GM21737 (cell line): ENCODE results near the gene ERI3.

Experiments
- ATAC-seq: cut with Tn5 transposase; IDR thresholded peaks from one replicate; pipeline ENCODE4 v1.9.1; 2021; ENCODE audit warnings: mild to moderate bottlenecking, moderate library complexity; ENCODE audit not compliant: unreplicated experiment

The ERI3 gene

DNA sequence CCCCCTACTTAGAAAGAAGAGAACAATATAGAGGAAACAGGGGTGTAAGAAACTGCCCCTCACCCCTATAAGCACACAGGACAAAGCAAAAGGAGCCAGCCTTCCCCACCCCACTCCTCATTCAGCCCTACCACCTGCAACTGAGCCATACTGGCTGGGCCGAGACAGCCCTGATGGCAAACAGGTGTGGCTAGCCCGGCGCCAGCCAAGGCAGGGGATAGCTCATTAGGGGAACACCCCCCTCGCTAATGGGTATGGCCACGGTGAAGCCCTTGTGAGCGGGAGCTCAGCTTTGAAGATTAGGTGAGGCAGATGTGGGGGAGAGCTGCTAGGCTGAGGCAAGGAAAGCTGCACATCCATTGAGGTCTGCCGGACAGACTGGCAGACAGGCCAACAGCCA lies 65.5 kb downstream of the ERI3 start:
- no peak for ATAC-seq

DNA sequence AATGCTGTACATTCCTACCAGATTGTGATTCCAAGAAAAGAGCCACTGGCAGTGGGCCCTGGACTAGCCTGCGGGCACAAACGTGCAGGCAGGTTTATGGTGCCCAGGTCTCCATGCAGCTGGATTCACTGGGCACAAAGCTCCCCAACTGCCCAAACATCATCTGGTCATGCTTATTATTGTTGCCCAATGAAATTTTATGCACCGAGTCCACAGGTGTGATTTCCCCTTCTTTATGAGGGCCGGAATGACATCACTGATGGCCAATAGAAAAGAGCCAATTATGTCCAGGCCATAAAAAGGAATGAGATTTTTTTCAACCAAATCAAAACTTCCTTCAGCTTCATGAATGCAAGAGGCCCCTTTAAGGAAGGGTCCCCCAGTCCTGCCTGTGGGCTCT lies 66.2 kb downstream of the ERI3 start:
- ATAC-seq = no peak

DNA sequence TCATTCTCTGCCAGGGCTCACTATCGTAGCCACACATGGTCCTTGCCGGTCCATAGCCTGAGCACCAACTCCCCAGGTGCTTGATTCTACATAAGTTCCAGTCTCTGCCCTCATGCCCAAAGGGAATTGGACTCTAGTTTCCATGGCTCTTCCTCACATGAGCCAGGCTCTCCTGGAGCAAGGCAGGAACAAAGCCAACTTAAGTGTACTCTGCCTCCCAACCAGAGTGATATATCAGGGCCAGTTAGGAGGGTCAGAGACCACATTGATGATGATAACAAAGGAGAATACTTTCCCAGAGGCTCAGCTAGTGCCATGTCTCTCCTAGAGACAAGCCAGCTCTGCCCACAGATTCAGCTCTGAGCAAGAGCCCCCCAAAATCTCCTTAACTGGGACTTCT lies 70.9 kb downstream of the ERI3 start:
- no peak for ATAC-seq

DNA sequence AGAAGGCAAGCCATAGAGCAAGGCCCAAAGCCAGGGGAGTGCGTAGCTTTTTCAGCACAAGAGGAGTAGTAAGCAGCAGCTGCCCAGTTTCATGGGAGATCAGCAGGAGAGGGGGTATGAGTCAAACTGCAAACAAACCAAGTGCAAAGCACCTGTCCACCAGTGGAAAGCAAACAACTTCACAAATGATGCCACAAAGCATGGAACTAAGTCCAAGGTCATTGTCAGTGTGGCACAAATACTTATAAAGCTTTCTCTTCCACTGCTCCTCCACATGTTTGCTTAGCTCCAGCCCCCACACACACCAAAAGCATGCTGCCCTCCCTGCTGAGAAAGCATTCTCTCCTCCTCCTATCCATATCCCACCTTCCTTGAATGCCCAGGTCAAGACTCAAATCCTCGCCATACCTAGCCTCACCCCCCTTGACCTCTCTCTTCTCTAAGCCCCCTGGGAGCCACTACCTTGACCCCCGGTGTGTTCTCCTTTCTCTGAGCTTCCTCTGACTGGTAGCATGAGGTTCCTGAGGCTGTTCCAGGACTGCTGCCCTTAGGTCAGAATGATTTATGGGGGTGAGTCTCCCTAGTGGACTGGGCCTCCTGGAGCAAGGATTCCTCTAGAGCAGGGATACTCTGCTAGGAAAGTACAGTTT lies 71.4 kb downstream of the ERI3 start:
- ATAC-seq = no peak

DNA sequence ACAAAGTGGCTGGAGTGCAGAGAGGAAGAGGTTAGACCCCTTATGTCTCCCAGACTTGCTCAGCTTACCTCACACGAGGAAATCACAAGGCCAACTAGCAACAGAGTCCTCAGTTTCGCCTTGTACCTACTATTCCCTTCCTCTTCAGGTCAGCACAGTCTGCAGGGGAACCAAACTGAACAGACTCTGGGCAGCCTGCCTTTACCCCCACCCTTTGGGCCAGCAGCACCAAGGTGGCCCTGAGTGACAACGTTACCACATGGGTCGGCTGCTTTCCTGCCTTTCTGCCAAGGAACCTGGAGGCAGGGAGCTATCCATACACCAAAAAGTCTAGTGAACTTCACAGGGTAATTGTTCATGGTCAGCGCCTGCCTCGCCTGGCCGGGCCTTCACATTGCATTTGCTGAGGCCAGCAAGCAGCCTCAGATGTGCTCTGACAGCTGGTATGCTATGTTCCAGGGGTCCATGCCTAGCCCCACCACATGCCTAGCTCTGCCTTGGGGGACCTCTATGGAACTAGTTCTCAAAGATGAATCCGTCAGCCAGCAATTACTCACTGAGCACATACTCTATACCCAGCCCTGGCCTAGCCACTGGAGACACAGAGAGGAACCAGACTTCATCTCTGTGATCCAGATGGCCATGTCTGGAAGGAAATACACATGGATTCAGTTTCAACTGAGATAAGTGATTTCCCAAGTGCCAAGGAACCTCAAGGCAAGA lies 72.2 kb downstream of the ERI3 start:
- ATAC-seq = no peak

DNA sequence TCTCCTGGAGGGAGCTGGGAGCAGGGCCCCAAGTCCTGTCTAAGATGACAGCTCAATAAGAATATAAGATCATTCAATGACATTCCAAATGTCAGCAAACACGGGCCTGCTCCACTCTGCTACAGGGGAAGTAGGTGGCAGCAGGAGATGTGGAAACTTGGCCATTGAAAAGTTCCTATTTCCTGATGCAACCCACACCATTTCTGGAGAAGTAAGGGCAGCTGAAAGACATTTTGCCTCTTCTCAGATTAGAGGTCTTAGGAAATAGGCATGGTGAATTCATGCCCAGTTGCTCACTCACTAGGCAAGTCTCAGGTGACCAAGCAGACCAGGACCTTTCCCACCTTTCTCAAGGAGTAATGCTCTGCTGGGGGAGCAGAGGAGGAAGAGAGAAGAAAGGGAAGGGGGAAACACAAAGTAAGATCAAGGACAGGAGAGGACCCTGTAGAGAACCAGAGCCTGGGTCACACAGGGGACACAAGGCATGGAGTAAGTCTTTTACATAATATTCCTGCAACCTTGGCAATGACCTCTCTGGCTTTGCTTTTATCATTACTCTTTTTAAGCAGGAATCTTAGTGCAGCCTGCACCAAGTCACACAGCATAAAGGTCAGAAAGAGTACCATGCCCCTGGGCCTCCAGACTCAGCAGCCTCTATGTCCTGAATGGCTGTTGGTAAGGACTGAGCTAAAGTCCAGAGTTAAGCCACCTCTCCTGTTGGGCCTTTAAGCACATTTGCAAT lies 72.9 kb downstream of the ERI3 start:
- ATAC-seq = no peak

DNA sequence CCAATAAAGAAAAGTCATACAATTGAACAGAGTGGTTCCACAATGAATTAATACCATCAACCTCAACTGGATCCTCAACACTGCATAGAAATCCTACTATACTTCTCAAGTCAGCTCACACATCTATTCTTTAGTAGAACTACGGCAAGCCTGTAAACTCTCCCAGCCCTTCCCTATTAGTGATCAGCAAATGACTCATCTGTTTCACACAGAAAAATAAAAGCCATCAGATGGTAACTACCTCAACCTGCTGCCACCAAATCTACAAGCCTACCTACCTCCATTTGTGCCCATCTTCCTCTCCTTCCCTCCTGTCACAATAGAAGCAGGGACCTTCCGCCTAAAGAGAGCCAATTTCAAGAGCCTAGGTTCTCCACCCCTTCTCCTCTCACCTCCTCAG lies 78.2 kb downstream of the ERI3 start:
- ATAC-seq = no peak

DNA sequence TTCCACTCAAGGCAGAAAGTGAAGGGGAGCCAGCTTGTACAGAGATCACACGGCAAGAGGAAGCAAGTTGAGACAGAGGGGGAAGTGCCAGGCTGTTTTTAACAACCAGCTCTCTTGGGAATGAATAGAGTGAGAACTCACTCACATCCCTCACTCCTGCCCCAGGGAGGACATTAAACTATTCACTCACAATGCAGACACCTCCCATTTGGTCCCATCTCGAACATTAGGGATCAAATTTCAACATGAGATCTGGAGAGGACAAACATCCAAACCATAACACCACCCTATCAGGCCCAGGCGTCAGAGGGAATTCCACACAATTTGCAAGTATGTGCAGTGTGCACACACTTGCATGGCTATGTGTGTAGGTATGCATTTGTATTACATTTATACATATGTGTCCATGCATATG lies 79.1 kb downstream of the ERI3 start:
- ATAC-seq = no peak

DNA sequence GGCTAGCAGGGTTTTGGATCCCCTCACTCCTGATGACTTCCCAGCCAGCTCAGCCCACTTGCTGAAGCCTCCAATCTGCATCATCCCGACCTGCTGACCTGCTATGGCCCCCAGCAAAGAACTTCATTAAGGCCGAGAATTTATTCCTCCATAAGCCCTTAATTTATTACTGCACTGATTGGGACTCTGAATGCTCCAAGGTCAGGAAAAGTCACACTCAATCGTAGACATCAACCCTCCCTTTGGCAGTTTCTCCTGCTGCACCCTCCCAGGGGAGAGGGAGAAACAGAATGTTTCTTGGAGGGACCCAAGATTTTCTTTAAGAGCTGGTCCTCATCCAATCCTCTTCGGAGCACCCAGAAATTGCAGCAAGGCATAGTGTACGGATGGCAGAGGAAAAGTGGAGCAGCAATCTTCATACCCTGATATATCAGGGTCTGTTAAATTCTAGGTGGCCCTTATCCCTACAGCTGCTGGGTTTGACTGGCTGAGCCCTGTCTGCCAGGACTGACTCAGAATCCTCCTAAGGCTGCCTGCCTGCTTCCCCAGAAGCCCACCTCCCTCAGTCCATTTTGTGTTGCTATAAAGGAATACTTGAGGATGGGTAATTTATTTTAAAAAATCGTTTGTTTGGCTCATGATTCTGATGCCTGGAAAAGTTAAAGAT lies 79.6 kb downstream of the ERI3 start:
- ATAC-seq = no peak

DNA sequence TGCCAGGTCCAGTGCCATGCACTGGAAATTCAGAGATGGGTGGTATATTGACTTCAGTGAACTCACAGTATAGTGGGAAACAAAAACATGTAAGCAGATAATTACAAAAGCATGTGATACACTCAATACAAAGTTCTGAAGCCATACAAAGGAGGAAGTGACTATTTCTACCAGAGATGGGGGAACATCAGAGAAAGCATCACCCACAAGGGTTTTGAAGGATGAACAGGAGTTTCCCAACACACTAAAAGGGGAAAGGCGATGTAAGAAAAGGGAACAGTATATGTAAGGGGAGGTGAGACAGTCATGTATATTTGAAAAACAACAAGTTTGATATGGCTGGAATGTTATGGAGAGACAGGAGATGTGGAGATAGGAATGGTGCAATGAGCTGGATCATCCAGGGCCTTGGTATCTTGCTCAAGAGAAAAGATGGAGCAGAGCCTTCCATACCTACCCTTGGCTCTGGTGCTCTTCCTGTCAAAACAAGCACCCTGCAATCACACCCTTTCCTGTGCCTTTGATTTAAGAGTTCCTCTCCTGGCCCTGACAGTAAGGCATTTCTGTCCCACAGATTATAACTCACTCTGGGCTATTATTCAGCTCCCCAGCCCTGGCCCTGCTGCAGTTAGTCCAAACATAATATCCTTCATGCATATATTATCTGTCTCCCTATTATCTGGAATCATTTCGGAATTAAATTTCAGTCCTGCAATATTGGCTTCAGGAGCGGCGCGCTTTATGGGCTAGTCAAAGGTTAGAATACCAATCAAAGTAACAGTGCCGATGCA lies 81.3 kb downstream of the ERI3 start:
- ATAC-seq = no peak

DNA sequence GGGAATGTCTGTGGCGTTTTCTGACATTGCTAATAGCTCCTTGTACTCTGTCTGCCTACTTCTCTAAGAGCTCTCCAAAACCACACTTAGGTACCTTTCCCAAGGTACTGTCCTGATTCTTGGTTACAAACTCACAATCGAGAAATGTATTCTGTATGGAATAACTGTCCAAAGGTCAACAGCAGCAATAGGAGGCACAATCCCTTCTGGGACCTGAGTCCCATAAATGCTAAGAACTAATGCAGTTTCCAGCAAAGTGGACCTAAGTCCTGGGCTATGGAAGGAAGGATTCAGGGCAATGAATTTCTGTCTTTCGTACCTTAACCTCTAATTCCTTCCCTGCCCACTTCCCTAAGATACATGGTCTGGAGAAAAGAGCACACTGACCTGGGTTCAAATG lies 82.1 kb downstream of the ERI3 start:
- ATAC-seq = no peak

DNA sequence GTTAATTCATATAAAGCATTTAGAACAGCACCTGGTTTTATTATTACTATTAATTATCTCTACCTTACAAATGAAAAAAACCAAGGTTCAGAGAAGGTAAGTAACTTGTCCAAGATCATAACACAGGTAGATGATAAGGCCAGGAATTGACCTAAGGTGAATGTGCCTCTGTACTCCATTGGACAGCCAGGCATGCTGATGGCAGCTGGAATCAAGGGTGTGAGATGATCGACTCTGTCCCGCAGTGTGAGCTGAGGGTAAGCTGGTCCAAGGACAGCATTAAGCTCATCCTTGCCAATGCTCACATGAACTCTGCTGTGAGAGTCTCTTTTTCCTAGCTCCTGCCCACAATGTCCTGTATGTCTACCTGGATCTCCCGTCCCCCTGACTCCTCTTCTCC lies 83.4 kb downstream of the ERI3 start:
- ATAC-seq = no peak

DNA sequence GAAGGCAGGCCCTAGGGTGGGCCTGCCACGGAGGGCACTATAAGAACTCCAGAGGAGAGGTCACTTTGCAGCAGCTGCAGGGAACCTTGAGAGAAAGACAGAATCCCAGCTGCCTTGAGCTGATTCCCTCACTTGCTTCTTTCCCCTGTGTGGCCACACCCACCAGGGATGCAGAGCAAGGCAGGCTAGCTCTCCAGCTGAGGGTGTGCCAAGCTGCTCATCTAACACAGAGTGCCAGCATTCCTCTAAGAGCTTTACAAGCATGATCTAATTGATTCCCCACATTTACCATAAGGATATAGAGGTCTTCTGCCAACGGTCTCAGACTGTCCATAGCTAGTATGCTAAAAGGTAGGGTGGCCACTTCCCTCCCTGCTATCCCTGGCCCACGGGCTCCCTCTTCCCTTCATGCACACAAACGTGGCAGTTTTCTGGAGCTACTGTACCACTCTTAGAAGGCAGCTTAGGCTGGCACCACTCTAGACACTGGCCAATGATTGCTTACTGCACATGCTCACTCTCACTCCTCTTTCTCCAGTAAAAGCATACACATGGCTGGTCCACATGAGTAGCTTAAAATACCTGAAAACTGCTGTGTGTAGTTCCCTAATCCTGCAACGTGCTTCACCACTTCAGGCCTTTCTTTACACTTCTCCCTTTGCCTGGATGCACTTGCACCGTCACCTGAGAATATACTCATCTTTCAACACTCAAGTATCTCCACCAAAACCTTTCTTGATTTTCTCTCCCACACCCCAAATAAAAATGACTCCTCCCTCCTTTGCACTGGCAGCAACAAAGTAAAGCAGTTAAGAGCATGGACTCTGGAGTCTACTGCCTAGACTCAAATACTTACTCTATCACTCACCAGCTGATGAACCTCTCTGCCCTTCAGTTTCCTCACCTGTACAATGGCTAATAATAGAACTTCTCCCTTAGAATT lies 84.1 kb downstream of the ERI3 start:
- ATAC-seq = no peak

DNA sequence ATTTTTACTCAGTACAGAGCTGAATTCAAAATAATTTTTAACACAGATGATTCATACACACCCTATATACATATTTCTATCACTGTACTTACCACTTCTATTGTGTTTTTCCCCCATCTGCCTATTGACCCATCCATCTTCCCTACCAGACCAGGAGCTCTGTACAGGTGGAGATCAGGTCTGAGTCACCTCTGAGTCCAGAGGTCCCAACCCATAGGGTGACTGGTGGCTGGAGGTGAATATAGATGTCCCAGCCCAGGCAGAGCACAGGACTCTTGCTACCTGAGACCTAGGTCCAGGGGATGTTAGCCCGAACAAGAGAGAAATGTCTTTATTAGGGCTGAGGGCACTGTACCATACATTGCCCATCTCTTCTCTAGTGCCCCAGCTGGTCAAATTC lies 87.0 kb downstream of the ERI3 start:
- ATAC-seq = no peak

DNA sequence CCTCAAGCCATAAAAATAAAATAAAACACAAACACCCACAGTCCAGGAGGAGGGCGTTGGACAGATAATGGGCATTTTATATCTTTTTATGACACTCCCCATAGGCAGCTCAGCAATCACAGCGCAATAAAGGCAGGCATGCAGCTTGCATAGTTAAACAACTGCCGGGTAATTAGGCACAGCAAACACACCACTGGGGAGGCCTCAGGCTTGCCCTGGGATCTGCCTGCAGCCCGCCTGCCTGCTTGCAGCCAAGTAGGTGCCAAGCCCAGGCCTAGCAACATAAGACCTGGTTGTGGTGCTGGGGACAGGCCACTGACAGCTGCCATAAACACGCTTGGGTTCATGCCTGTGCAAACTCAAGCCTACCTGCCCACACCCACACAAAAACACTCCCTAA lies 87.6 kb downstream of the ERI3 start:
- ATAC-seq = no peak

DNA sequence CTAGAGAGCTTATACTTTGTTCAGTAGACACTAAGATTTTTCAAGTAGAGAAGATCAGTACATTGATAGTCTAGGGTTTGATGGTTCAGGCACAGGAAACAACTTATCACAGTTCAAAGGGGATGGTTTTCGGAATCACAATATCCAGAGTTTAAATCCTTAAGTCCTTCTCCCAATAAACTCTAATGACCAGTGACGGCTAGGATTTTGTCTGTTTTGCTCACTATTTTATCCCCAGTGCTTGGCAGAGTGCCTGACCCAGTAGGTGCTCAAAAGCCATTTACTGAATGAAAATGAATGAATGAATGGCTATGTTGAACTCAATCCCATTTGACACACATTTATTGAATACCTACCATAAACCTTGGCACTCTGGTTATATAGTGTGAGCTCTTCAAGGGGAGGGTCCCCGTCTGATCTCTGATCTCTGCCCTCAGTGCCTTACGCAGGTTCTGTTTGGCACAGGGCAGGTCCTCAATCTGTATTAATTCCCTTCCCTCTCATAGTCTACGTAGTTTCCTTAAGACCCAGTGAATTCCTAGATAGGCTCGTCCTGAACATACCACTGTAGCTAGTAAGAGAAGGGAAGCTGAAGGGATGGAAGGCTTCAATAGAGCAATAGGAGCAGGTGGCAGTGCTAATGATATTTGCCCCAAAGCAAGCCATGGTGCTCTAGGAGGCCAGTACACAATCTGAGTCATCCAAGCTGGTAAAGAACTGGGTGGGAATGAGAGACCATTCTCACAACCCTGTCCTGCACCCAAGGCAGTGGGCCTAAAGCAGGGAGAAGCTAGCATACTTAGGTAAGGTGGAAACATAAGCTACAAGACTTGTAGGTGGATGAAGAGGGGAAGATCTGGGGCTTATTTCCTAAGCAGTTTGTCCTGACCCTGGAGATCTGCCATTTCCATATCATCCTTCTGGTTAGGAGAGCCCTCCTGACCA lies 88.4 kb downstream of the ERI3 start:
- ATAC-seq = no peak

DNA sequence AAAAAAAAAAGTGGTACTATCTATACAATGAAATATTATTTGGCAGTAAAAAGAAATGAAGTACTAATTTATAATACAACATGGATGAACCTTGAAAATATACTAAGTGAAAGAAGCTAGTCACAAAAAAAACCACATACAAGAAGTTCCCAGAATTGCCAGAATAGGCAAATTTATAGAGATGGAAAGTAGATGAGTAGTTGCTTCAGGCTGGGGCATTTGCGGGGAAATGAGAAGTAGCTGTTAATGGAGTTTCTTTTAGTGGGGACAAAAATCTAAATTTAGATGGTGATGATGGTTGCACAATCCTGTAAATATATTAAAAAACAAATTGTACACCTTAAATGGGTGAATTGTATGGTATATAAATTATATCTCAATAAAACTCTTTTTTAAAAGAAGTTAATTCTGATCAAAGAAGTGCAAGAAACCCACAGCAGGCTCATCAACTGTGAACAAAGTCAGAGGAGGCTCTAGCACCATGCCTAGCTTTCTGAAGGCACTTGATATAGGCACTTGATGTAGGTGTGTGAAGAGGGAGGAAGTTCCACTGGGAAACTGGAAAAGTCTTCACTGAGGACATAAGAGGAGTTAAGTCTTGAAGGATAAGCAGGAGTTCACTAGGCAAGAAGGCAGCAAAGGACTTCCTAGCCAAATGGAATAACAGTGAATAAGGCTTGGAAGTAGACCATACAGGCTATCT lies 89.2 kb downstream of the ERI3 start:
- ATAC-seq = no peak

DNA sequence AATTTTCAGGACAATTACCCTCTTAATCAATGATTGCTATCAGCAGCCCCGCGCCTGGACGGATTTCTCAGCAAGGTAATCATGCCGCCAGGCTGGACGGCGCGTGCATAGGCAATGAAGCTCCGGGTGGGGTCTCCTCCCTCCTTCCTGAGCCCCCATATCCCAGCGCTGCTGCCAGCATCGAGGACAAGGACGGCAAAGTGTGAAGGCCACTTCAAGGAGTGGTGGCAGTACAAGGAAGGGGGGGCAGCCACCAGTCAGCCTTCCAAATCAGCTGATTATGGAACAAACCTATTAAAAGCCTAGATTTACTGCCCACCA lies 90.6 kb downstream of the ERI3 start:
- ATAC-seq = no peak
